Measurements from ENCODE around the gene ITPA. TPM values are rescaled to one million over a fixed set of nuclear protein-coding genes. Genes with fewer than 3 reads are reported as not detected.

The ITPA gene
- total and polyA plus RNA-seq, 2 of the 8 experiments (the other 6 are each of a cell fraction or from before 2014, with no cell fraction given), result 88.2 to 94.0 TPM

- H3K4me1 ChIP-seq (replicated peaks in 1 of 4; ENCODE audit: control insufficient read depth in 3 of 4, insufficient read depth in 4 of 4, low read length in 3 of 4), result peaks cover 2 to 9% (median 3%) of the 10 kb centered on the region in 4 experiments; a peak in 5 of 7 replicates
- peaks cover 0 to 15% (median 2%) of the 10 kb centered on the region in 4 experiments; a peak in 5 of 8 replicates for H3K36me3 ChIP-seq (ENCODE audit: control insufficient read depth in 2 of 4, insufficient read depth in 4 of 4, low read length in 3 of 4)
- H2BK15ac ChIP-seq (ENCODE audit: low read length), result no peak overlapping the region
- no peak overlapping the region for H2AFZ ChIP-seq (ENCODE audit: low read length)
- H3K79me1 ChIP-seq (ENCODE audit: low read depth, low read length), result no peaks in the 10 kb centered on the region; the same call in 1 of the 2 replicates
- peak overlapping the region; percentile 68; the same call in 1 of the 2 replicates for H2BK12ac ChIP-seq (ENCODE audit: low read depth, low read length)
- 84% methylated on average over 11 of the region's 11 CpGs; no CpG with 5 or more reads in 1 of the 2 experiments for WGBS, 2 experiments (ENCODE audit: extremely low coverage in 1 of 2, insufficient coverage in 1 of 2, insufficient read length in 1 of 2, insufficient replicate concordance in 2 of 2, low coverage in 1 of 2, low lambda C conversion rate in 2 of 2, missing lambda C conversion rate in 1 of 2)
- no peak overlapping the region for H4K91ac ChIP-seq (replicated peaks; ENCODE audit: insufficient read length, low read length)
- H3K14ac ChIP-seq (ENCODE audit: insufficient read length), result no peak overlapping the region
- H3K56ac ChIP-seq (replicated peaks; ENCODE audit: insufficient read length, low read depth, low read length), result no peak overlapping the region
- H4K5ac ChIP-seq (ENCODE audit: insufficient read length, low read depth, low read length), result no peak overlapping the region
- DNase-seq (ENCODE audit: low read depth in 1 of 2, low spot score in 2 of 2) (no peak), FAIRE-seq (no peak)
- no peak overlapping the region for H2BK120ac ChIP-seq (replicated peaks; ENCODE audit: low read depth, low read length)
- no peak overlapping the region; the same call in 1 of the 2 replicates for H3K27ac ChIP-seq (ENCODE audit: low read depth, low read length)
- H2BK20ac ChIP-seq (ENCODE audit: low read length), result no peak overlapping the region
- H3K9ac ChIP-seq (replicated peaks in 1 of 4; ENCODE audit: extremely low read depth in 1 of 4, low read depth in 3 of 4, low read length in 3 of 4), result peak overlapping the region in 1 of 4 experiments; percentile 33; a peak in 1 of 7 replicates
- TF ChIP-seq ATF2 (IDR thresholded peaks at IDR 0.05; ENCODE audit: low read length) (no peak), SUZ12 (IDR thresholded peaks at IDR 0.05; ENCODE audit: low read length) (no peak), KDM1A (IDR thresholded peaks at IDR 0.05; ENCODE audit: borderline replicate concordance, low read length) (no peak), BRCA1 (IDR thresholded peaks at IDR 0.05; ENCODE audit: low read depth, low read length) (no peak), SIRT6 (IDR thresholded peaks at IDR 0.05; ENCODE audit: low read length) (no peak), TBP (IDR thresholded peaks at IDR 0.05; ENCODE audit: low read depth, low read length) (no peak), SP1 (IDR thresholded peaks at IDR 0.05; ENCODE audit: low read depth, low read length) (0 out of 2 replicates have a peak, but pooled peaks have one; percentile 10), POLR2A (IDR thresholded peaks at IDR 0.05; ENCODE audit: control extremely low read depth in 1 of 2, low read depth in 2 of 2, low read length in 2 of 2) (peak in 1 of 2 experiments; percentile 28; a peak in 1 of 3 replicates)
- H3K27me3 ChIP-seq (replicated peaks in 1 of 4; ENCODE audit: control insufficient read depth in 3 of 4, extremely low read depth in 1 of 4, insufficient read depth in 3 of 4, low read length in 3 of 4), result no peaks in the 10 kb centered on the region; a peak in 1 of 7 replicates
- no peak overlapping the region for H3K23ac ChIP-seq (ENCODE audit: insufficient read length)
- H3K18ac ChIP-seq (ENCODE audit: extremely low read depth, low read length), result no peak overlapping the region
- CTCF ChIA-PET (ENCODE audit: partially characterized antibody), result interaction anchor here (0.6 to 1.5 kb wide), 6 partner anchors 11 to 292 kb away, joined by 3 to 5 read pairs (median 4); partner anchors contain the start of gene ITPA
- H3K79me2 ChIP-seq (ENCODE audit: control insufficient read depth in 1 of 2, insufficient read depth in 2 of 2, low read length in 2 of 2), result peaks cover 8 to 23% of the 10 kb centered on the region in 2 experiments; a peak in 3 of 4 replicates
- H4K8ac ChIP-seq (ENCODE audit: extremely low read depth, insufficient read depth, low read length), result no peak overlapping the region
- no peaks in the 10 kb centered on the region for H3K9me3 ChIP-seq (ENCODE audit: insufficient read depth in 2 of 2, low read depth in 1 of 2, low read length in 1 of 2)
- H4K20me1 ChIP-seq (replicated peaks in 1 of 2; ENCODE audit: control insufficient read depth in 1 of 2, insufficient read depth in 2 of 2, low read length in 2 of 2), result peaks cover 0 to 9% of the 10 kb centered on the region in 2 experiments
- no peak overlapping the region for H3K4ac ChIP-seq (replicated peaks; ENCODE audit: insufficient read length, low read depth, low read length)
- no peak overlapping the region for H3K4me3 ChIP-seq (ENCODE audit: extremely low read depth in 1 of 4, insufficient read depth in 2 of 4, low read depth in 3 of 4, low read length in 4 of 4)
- POLR2A ChIA-PET (ENCODE audit: partially characterized antibody), result interaction anchor here (0.5 to 3.3 kb wide), 12 partner anchors 10 to 179 kb away, joined by 3 to 19 read pairs (median 4); partner anchors contain the start of genes LZTS3 and SLC4A11
- H3K4me2 ChIP-seq (ENCODE audit: insufficient read depth in 1 of 2, low read depth in 2 of 2, low read length in 2 of 2), result no peak overlapping the region
- H2AK5ac ChIP-seq (ENCODE audit: low read depth, low read length), result no peak overlapping the region
- H2BK5ac ChIP-seq (ENCODE audit: low read depth, low read length), result no peak overlapping the region
- H3K23me2 ChIP-seq (ENCODE audit: low read depth, low read length), result peaks cover 6% of the 10 kb centered on the region
Observed at GRCh38 chr20:3162080-3162611, 47.2 kb upstream of the ITPA start.
